Fibroblast of pulmonary artery (primary cell): ENCODE results near the gene ZBTB20.

Experiments
- DNase-seq: peaks from one replicate; pipeline ENCODE4 v3.0.0-alpha.2; 2010; ENCODE audit warnings: low read depth
- H3K4me3 ChIP-seq: replicated peaks from 2 replicates; pipeline ENCODE4 v1.5.1; 2011; ENCODE audit warnings: low read depth, mild to moderate bottlenecking, control low read depth, low read length, moderate library complexity
- CTCF ChIP-seq: IDR thresholded peaks from 2 replicates; pipeline ENCODE4 v1.5.1; 2011; ENCODE audit warnings: mild to moderate bottlenecking, control low read depth, low read length, inconsistent platforms; ENCODE audit errors: missing control alignments

ZBTB20 gene

GRCh38 chr3:114878114-114878839 is 268.8 kb downstream of the ZBTB20 start:
- no peak for DNase-seq
- H3K4me3 ChIP-seq: no peak overlapping the region
- TF ChIP-seq CTCF: no peak

GRCh38 chr3:114877378-114878113 is 269.5 kb downstream of the ZBTB20 start:
- no peak for DNase-seq
- TF ChIP-seq CTCF: no peak
- no peak overlapping the region for H3K4me3 ChIP-seq

- TF ChIP-seq CTCF: no peak
- DNase-seq: peak; percentile 38
- H3K4me3 ChIP-seq: no peak overlapping the region
Measured at GRCh38 chr3:114874522-114874971, 272.5 kb downstream of the ZBTB20 start.

- DNase-seq: no peak
- H3K4me3 ChIP-seq: no peak overlapping the region
- no peak for TF ChIP-seq CTCF
Measured at GRCh38 chr3:114873591-114873990, 273.5 kb downstream of the ZBTB20 start.

GRCh38 chr3:114872588-114872987 is 274.5 kb downstream of the ZBTB20 start:
- DNase-seq: no peak
- TF ChIP-seq CTCF: no peak
- no peak overlapping the region for H3K4me3 ChIP-seq

- no peak for TF ChIP-seq CTCF
- H3K4me3 ChIP-seq: no peak overlapping the region
- peak; percentile 26 for DNase-seq
Measured at GRCh38 chr3:114872050-114872449, 275.0 kb downstream of the ZBTB20 start.
